Skeletal muscle satellite cell (primary cell): ENCODE results near the gene SFMBT2. TPM values are rescaled to one million over a fixed set of nuclear protein-coding genes. Genes with fewer than 3 reads are reported as not detected.

ENCODE experiments used
- H3K27me3 ChIP-seq: 2 replicates; pipeline ENCODE4 v1.7.0; 2013; ENCODE audit warnings: low read length; ENCODE audit not compliant: control insufficient read depth, insufficient read depth
- H3K36me3 ChIP-seq: 2 replicates; pipeline ENCODE4 v1.7.0; 2013; ENCODE audit warnings: mild to moderate bottlenecking, control low read depth, low read length; ENCODE audit not compliant: insufficient read depth
- H3K4me1 ChIP-seq: 2 replicates; pipeline ENCODE4 v1.7.0; 2013; ENCODE audit warnings: low read length; ENCODE audit not compliant: control insufficient read depth, insufficient read depth
- H3K4me2 ChIP-seq: 2 replicates; pipeline ENCODE4 v1.7.0; 2013; ENCODE audit warnings: mild to moderate bottlenecking, low read length
- H3K4me3 ChIP-seq: 2 replicates; pipeline ENCODE4 v1.7.0; 2013; ENCODE audit warnings: low read length
- H3K9ac ChIP-seq: 2 replicates; pipeline ENCODE4 v1.7.0; 2013; ENCODE audit warnings: mild to moderate bottlenecking, low read depth, low read length, moderate library complexity
- H3K9me3 ChIP-seq: replicated peaks from 2 replicates; pipeline ENCODE4 v1.7.0; 2013; ENCODE audit warnings: mild to moderate bottlenecking, control low read depth, low read length
- total RNA-seq: library from RNA; depleted of rRNA; stranded (reverse); fragments of >200 nt; gene quantifications from 2 replicates; pipeline ENCODE4 v1.2.3, GENCODE V29; 2012; rRNA removed

Gene SFMBT2
- 2.8 and 3.1 TPM in 2 replicates for total RNA-seq

DNA sequence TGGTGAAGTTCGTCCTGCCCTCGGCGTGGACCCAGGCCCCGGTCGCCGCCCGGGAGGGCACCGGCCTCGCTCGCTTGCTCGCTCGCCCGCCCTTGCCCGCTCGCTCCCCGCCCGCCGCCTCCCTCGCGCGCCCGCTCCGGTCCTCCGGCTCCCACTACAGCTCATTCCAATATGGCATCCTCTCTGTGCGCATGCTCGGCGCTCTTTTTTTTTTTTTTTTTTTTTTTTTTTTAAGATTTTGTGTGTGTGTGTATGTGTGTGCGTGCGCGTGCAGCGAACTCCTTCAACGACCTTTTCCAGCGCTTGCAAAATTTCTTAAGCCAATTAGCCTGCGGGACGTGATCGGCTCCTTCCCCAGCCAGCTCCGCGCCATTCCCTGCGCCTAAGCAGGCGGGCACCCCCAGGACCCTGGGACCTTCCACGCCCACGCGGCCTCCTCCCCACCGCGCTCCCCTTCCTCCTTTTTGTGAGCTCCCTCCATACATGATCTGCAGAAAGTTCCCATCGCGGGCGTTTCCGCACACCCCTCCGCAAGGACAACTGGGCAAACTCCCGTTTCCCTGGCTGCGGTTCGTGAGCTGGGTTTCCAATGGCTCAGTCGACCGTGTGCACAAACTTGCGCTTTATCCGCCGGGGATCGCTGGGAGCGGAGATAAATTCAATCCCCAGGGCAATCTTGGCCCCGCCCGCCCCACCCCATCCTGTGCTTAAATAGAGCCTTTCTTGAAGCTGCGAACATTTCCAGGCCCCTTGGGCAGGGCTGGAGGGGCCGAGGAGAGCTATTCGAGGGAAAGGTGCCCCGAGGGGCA lies at the start of gene SFMBT2:
SFMBT2 (minus strand) TSS at position 173 of the 809 bp plus-strand sequence. CDS start 29,136 bp downstream, outside the sequence.
- H3K9ac ChIP-seq = peak within 1 kb of the TSS; percentile 50
- peak within 1 kb of the TSS; percentile 78 for H3K4me3 ChIP-seq
- H3K9me3 ChIP-seq = no peaks in the 10 kb centered on the region
- peak within 1 kb of the TSS; percentile 85 for H3K4me2 ChIP-seq
- H3K27me3 ChIP-seq = peaks cover 73% of the 10 kb centered on the region
- H3K36me3 ChIP-seq = no peaks in the 10 kb centered on the region
- H3K4me1 ChIP-seq = peaks cover 33% of the 10 kb centered on the region

DNA sequence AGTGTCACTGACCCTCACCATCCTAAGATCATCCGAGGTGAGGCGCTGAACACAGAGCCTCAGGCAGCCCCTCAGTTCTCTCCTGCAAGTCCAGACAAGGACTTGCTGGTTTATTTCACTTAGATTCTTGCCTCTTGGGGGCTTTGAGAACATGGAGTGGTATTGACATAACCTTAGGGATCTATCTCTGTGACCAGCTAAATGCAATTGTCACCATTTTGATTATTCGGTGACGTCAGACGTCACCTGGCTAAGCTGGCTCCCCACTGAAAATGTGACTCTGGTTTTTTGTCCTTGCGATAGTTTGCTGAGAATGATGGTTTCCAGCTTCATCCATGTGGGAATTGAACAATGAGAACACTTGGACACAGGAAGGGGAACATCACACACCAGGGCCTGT lies 49.2 kb upstream of the SFMBT2 start:
- Histone ChIP-seq H3K4me1 (no peaks in the 10 kb centered on the region), H3K9ac (no peak overlapping the region), H3K9me3 (no peaks in the 10 kb centered on the region), H3K4me2 (no peak overlapping the region), H3K4me3 (no peak overlapping the region), H3K36me3 (no peaks in the 10 kb centered on the region), H3K27me3 (no peaks in the 10 kb centered on the region)

DNA sequence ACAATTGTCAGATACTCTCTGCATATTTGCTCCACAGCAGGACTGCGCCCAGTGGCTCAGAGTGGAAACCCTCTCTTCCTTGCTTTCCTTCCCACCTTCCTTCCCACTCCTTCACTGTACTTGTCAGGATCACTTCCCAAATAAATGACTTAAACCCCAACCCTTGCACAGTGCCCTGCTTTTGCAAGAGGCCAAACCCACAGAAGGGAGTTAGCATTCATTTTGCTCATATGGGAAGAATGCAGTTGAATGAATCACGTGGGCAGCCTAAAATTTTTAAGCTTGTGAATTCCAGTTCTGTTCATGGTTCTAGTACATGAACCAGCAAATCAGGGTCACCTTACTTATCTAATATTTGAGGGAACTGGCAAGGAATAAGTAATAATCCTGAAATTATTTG lies 47.7 kb upstream of the SFMBT2 start:
- Histone ChIP-seq H3K4me1 (no peaks in the 10 kb centered on the region), H3K27me3 (no peaks in the 10 kb centered on the region), H3K36me3 (no peaks in the 10 kb centered on the region), H3K4me2 (no peak overlapping the region), H3K4me3 (no peak overlapping the region), H3K9me3 (no peaks in the 10 kb centered on the region), H3K9ac (no peak overlapping the region)

DNA sequence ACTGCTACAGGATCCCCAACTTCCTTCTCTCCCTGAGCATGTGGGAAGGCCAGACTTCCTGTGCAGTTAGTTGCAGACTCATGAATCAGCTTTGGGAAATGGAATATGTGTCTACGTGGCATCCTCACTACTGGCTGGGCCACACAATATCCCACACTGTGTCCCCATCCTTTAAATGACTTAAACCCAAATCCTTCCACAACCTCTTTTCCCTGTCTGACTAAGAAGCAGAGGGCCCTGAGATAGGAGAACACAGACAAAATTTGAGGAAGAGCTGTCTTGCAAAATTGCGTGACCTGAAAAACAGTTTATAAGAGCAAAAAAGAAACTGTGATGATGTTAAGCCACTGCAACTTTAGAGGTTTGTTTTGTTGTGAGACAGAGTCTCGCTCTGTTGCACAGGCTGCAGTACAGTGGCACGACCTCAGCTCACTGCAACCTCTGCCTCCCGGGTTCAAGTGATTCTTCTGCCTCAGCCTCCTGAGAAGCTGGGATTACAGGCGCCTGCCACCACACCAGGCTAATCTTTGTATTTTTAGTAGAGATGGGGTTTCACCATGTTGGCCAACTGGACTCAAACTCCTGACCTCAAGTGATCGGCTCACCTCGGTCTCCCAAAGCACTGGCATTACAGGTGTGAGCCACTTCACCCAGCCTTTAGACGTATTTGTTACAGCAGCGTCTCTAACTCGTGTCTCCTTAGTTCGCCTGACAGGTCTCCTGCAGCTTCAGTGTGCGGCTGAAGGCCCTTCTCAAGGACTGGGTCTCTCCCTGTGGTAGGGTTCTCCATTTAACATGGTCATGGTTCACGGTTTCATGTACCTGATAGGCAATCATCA lies 46.9 kb upstream of the SFMBT2 start:
- Histone ChIP-seq H3K4me2 (no peak overlapping the region), H3K9me3 (no peaks in the 10 kb centered on the region), H3K27me3 (no peaks in the 10 kb centered on the region), H3K9ac (no peak overlapping the region), H3K4me1 (no peaks in the 10 kb centered on the region), H3K36me3 (no peaks in the 10 kb centered on the region), H3K4me3 (no peak overlapping the region)

DNA sequence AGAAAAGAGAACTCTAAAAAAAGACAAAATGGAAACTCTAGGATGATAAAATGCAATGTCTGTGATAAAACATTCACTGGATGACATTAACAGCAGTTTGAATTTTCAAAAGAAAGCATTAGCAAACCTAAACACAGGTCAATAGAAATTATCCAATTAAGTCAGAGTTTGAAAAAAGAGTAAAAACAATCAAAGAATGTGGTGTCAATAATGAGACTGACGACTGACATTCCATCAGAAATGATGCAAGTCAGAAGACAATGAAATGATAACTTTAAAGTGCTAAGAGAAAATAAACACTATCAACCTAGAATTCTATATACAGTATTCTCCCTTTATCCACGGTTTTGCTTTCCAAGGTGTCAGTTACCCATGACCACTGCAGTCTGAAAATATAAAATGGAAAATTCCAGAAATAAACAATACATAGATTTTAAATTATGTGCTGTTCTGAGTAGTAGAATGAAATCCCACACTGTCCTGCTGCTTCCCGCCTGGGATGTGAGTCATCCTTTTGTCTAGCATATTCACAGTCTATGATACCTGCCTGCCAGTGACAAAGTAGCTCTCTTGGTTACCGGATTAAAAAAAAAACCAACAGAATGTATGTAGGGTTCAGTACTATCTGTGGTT lies 38.3 kb upstream of the SFMBT2 start:
- H3K9ac ChIP-seq = no peak overlapping the region
- no peaks in the 10 kb centered on the region for H3K9me3 ChIP-seq
- no peaks in the 10 kb centered on the region for H3K4me1 ChIP-seq
- no peak overlapping the region for H3K4me3 ChIP-seq
- H3K4me2 ChIP-seq = no peak overlapping the region
- H3K36me3 ChIP-seq = no peaks in the 10 kb centered on the region
- H3K27me3 ChIP-seq = no peaks in the 10 kb centered on the region

DNA sequence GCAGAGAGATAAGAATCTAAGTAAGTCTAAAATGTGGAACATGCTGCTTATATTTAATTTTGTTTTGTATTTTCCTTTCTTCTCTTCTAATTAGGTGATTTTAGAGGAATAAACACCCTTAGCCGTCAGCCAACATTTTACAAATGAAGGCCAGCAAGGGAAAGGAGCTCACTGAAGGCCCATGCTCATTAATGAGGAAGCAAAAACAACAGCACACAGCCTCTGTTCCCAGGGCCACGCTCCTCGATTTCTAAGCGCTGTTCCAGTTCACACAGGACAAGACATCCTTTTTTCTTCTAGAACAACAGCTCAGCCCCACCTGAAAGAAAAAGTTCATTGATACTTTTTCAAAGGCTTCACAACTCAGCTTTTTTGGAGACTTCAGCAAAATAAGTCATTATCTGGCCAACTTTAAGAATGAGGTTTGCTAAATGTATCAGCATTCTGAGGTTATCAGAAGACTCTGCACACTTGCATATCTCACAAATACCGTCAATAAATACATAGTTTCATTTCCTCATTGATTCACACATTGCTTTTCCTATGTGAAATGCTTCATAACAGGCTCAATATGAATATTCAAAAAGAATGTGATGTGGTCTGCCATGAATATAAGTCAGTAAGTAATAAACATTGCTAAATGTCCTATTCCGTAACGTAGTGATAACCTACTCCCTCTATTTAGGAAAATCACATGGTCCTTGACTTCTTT lies 34.8 kb upstream of the SFMBT2 start:
- H3K27me3 ChIP-seq = no peaks in the 10 kb centered on the region
- H3K9me3 ChIP-seq = no peaks in the 10 kb centered on the region
- no peak overlapping the region for H3K4me3 ChIP-seq
- no peaks in the 10 kb centered on the region for H3K36me3 ChIP-seq
- H3K4me2 ChIP-seq = no peak overlapping the region
- no peaks in the 10 kb centered on the region for H3K4me1 ChIP-seq
- no peak overlapping the region for H3K9ac ChIP-seq

DNA sequence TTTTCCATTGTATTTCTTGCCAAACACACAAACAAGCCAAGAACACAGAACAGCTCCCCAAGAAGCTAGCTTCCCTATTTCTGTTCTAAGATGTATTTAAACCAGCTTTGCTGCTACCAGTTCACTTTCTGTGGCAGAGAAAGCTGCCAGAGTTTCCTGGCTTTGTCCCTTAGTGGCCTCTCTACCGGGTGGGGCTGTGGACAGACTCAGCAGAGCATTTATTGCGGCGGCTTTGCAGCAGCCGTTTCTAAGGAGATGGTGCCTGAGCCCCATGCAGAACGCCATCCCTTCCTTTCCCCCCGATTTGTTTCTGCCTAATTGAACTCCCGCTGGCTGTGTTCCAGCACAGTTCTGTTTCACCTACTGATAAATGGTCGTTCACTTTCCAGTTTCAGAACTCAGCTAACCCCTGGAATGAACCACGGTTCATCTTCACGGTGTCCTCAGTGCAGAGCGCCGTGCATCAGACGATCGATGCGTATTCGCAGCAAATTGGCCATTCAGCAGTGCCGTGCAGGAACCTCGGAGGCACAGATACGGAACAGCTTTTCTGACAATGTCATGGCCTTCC lies 33.8 kb upstream of the SFMBT2 start:
- H3K9me3 ChIP-seq = no peaks in the 10 kb centered on the region
- no peak overlapping the region for H3K4me3 ChIP-seq
- no peak overlapping the region for H3K9ac ChIP-seq
- H3K36me3 ChIP-seq = no peaks in the 10 kb centered on the region
- no peak overlapping the region for H3K4me2 ChIP-seq
- H3K4me1 ChIP-seq = no peaks in the 10 kb centered on the region
- H3K27me3 ChIP-seq = no peaks in the 10 kb centered on the region

DNA sequence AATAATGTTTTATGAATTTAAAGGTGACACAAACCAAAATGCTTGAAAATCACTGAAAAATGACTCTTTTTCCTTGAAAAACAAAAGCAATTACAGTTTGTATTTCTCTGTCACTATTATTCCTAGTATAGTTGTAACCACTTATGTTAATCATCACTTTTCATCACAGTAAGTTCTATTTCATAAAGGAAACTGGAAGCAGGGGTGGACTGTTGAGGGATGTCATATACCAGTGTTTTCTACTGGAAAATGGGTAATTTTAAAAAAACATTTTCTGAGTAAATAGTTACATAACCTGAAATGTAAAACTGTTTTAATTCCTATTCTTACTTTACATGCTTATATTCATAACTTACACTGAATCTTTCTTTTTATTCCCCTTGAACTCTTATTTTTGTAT lies 32.2 kb upstream of the SFMBT2 start:
- Histone ChIP-seq H3K9me3 (no peaks in the 10 kb centered on the region), H3K36me3 (no peaks in the 10 kb centered on the region), H3K4me3 (no peak overlapping the region), H3K4me2 (no peak overlapping the region), H3K27me3 (no peaks in the 10 kb centered on the region), H3K9ac (no peak overlapping the region), H3K4me1 (no peaks in the 10 kb centered on the region)

DNA sequence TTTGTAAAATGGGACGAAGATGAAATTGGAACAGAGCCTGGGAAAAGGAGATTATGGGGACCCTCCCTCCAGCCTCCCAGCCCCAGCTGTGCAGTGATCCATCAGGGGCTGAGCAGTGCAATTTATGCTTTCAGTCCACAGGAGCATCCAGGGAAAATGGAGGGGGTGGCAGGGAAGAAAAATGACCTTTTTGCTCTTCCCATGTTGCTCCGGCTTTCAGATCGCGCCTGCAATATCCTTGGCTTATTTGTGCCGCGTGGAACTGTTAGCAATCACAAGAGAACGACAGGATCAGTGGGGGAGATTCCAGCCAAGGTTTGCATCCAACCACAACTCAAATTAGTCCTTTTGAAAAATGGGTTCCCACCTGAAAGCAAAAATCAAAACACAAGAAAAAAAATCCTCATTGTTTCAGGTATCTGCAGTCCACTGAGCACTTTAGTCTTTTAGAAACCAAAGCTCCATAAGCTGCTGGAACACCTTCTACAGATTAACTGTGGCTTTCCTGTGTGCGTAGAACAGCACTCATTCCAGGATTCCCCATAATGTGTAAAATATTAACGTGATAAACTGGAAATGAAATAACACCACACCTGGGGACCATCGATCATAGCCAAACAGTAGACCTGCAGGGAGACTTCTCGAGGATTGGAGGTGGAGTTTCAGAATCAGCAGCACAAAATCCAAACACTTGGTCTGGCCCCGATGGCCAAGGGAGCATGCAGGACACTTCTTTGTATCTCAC lies 30.7 kb upstream of the SFMBT2 start:
- Histone ChIP-seq H3K9me3 (no peaks in the 10 kb centered on the region), H3K4me2 (no peak overlapping the region), H3K4me1 (no peaks in the 10 kb centered on the region), H3K4me3 (no peak overlapping the region), H3K36me3 (no peaks in the 10 kb centered on the region), H3K9ac (no peak overlapping the region), H3K27me3 (no peaks in the 10 kb centered on the region)

DNA sequence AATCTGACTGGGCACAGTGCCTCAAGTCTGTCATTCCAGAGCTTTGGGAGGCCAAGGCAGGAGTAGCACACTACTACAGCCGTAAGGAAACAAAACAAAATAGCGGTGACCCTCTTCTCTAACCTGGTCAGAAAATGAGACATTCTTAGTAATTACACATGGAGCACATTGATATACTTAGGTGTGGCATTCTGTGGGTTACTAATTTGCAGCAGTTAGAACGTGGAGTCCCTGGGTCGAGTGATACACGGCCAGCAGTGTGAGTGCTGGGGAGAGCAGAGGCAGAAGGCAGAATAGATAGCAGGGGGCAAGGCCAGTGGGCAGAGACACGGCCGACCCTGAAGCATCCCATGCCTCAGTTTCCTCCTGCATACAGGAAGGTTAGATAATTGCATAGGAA lies 28.9 kb upstream of the SFMBT2 start:
- H3K4me3 ChIP-seq = no peak overlapping the region
- H3K9ac ChIP-seq = no peak overlapping the region
- no peak overlapping the region for H3K4me2 ChIP-seq
- H3K4me1 ChIP-seq = no peaks in the 10 kb centered on the region
- no peaks in the 10 kb centered on the region for H3K36me3 ChIP-seq
- H3K9me3 ChIP-seq = no peaks in the 10 kb centered on the region
- no peaks in the 10 kb centered on the region for H3K27me3 ChIP-seq
